Mucosa of rectum (tissue), 2 donors: ENCODE measurements around the gene SYNGR4.
A peak's percentile ranks its signal among the peaks of the same experiment; 100 is the strongest.

ENCODE experiments used
- H3K27ac ChIP-seq, 2 donors: one replicate each; pipeline ENCODE4 v1.7.0; 2013; ENCODE audit warnings: inconsistent platforms in 2 of 2, low read depth in 2 of 2, low read length in 2 of 2
- H3K27me3 ChIP-seq, 2 donors: one replicate each; pipeline ENCODE4 v1.7.0; 2013; ENCODE audit warnings: low read length in 2 of 2; ENCODE audit not compliant: control insufficient read depth in 2 of 2, insufficient read depth in 2 of 2
- H3K36me3 ChIP-seq, 2 donors: one replicate each; pipeline ENCODE4 v1.7.0; 2013; ENCODE audit warnings: low read length in 2 of 2; ENCODE audit not compliant: control insufficient read depth in 2 of 2, insufficient read depth in 2 of 2
- H3K4me1 ChIP-seq, 2 donors: one replicate each; pipeline ENCODE4 v1.7.0; 2013; ENCODE audit warnings: low read length in 2 of 2, mild to moderate bottlenecking in 1 of 2; ENCODE audit not compliant: control insufficient read depth in 2 of 2, insufficient read depth in 2 of 2
- H3K4me3 ChIP-seq, 2 donors: one replicate each; pipeline ENCODE4 v1.7.0; 2013; ENCODE audit warnings: low read length in 2 of 2
- H3K9ac ChIP-seq, 2 donors: one replicate each; pipeline ENCODE4 v1.7.0; 2013; ENCODE audit warnings: low read length in 2 of 2, low read depth in 1 of 2, mild to moderate bottlenecking in 1 of 2
- H3K9me3 ChIP-seq, 2 donors: one replicate each; pipeline ENCODE4 v1.7.0; 2013; ENCODE audit warnings: low read length in 2 of 2; ENCODE audit not compliant: control insufficient read depth in 2 of 2
- donor health status: healthy.
- donor health status: Normal muscosa, but diverticular disease.

SYNGR4 gene

DNA sequence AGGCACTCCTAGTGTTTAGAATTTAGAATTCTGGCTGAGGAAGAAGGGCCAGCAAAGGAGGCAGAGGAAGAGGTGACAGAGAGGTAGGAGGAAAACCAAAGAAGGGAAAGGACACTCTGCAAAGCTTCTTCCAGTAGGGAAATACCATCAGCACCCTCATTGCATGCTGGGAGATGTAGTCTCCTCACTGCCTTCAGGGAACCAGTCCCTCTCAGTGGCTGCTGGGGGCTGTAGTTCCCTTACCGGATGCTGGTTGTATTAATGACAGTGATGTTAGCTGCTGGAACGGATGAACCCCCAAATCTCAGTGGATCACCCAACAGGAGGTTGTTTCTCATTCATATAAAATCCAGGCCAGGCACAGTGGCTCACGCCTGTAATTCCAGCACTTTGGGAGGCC lies 39.4 kb downstream of the SYNGR4 start:
- no peaks in the 10 kb centered on the region for H3K9me3 ChIP-seq
- H3K4me1 ChIP-seq, result peaks cover 0 to 2% of the 10 kb centered on the region in 2 donors
- no peak overlapping the region for H3K27ac ChIP-seq

DNA sequence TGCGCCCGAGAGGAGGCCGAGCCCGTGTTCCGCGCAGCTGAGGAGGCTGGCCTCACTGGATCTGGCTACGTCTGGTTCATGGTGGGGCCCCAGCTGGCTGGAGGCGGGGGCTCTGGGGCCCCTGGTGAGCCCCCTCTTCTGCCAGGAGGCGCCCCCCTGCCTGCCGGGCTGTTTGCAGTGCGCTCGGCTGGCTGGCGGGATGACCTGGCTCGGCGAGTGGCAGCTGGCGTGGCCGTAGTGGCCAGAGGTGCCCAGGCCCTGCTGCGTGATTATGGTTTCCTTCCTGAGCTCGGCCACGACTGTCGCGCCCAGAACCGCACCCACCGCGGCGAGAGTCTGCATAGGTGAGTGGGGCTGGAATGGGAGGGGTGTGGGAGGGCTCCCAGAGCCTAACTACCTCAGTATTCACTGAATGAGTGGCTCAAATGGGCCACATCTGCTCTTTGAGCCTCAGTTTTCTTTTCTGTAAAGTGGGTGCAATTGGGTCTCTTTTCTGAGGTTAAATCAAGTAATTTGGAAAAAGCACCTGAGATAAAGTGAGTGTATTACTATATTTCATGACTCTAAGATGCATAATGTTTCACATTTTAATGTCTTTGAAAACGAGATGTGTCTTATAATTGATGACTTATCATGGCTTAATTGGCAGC lies 41.0 kb downstream of the SYNGR4 start:
- no peak overlapping the region for H3K27ac ChIP-seq
- H3K9me3 ChIP-seq, result no peaks in the 10 kb centered on the region
- H3K9ac ChIP-seq, result no peak overlapping the region
- H3K4me3 ChIP-seq, result no peak overlapping the region
- H3K36me3 ChIP-seq, result no peaks in the 10 kb centered on the region
- peaks cover 0 to 2% of the 10 kb centered on the region in 2 donors for H3K4me1 ChIP-seq
- peaks cover 0 to 6% of the 10 kb centered on the region in 2 donors for H3K27me3 ChIP-seq

More for the DNA sequence above, 39.4 kb downstream of the SYNGR4 start:
- Histone ChIP-seq H3K36me3 (no peaks in the 10 kb centered on the region), H3K4me3 (no peak overlapping the region), H3K27me3 (peaks cover 0 to 3% of the 10 kb centered on the region in 2 donors), H3K9ac (no peak overlapping the region)

DNA sequence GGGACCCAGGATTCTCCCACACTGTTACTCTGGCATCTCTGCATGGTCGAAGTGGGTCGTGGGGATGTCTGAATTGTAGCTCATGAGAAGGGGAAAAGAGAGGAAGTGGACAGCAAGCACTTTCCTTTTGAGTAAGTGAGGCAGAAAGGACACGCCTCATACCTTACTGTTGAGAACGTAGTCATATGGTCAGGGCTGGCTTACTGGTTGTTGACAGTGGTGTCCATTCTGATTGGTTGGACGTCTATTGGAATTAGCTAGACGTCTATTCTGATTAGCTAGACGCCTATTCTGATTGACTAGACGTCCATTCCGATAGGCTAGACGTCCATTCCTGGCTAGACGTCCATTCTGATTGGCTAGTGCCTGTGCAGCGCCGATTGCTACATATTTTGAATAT lies 41.7 kb downstream of the SYNGR4 start:
- peaks cover 0 to 6% of the 10 kb centered on the region in 2 donors for H3K27me3 ChIP-seq
- H3K36me3 ChIP-seq, result no peaks in the 10 kb centered on the region
- no peak overlapping the region for H3K4me3 ChIP-seq
- no peaks in the 10 kb centered on the region for H3K4me1 ChIP-seq
- no peak overlapping the region for H3K9ac ChIP-seq
- H3K9me3 ChIP-seq, result no peaks in the 10 kb centered on the region
- no peak overlapping the region for H3K27ac ChIP-seq

DNA sequence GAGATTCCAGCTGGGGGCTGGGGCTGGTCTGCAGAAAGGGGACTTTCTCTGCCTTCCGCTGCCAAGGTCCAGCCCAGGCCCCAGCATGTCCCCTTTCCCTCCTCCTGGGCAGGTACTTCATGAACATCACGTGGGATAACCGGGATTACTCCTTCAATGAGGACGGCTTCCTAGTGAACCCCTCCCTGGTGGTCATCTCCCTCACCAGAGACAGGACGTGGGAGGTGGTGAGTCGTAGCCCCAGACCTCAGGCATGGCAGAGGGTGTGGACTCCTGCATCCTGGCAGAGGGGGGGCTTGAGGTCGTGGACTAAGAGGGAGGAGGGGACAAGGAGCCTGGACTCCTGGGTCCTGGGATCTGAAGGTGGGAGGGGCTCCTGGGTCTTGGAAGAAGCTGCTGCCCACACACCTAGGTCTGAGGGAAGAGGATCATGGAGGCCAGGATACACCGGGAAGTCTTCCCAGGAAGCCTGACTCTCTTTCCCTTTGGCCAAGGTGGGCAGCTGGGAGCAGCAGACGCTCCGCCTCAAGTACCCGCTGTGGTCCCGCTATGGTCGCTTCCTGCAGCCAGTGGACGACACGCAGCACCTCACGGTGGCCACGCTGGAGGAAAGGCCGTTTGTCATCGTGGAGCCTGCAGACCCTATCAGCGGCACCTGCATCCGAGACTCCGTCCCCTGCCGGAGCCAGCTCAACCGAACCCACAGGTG lies 49.9 kb downstream of the SYNGR4 start:
- Histone ChIP-seq H3K36me3 (no peaks in the 10 kb centered on the region), H3K27ac (no peak overlapping the region), H3K4me1 (no peaks in the 10 kb centered on the region), H3K27me3 (peaks cover 0 to 5% of the 10 kb centered on the region in 2 donors), H3K9ac (no peak overlapping the region), H3K9me3 (no peaks in the 10 kb centered on the region), H3K4me3 (no peak overlapping the region)

DNA sequence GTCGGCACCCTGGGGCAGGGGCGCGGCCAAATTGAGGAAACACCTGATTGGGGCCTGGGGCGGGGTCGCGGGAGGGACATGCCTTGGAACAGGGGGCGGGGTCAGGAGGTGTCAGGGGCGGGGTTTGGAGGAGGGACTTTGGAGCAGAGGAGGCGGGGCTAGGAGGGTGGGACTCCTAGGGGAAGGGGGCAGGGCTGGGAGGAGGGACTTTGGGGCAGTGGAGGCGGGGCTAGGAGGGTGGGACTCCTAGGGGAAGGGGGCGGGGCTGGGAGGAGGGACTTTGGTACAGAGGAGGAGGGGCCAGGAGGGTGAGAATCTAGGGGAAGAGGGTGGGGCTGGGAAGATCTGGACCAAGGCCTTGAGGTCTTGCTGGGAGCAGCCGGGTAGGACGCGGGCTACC lies 51.2 kb downstream of the SYNGR4 start:
- Histone ChIP-seq H3K9me3 (no peaks in the 10 kb centered on the region), H3K36me3 (no peaks in the 10 kb centered on the region), H3K4me3 (no peak overlapping the region), H3K4me1 (no peaks in the 10 kb centered on the region), H3K9ac (no peak overlapping the region), H3K27ac (no peak overlapping the region), H3K27me3 (peaks cover 0 to 5% of the 10 kb centered on the region in 2 donors)

DNA sequence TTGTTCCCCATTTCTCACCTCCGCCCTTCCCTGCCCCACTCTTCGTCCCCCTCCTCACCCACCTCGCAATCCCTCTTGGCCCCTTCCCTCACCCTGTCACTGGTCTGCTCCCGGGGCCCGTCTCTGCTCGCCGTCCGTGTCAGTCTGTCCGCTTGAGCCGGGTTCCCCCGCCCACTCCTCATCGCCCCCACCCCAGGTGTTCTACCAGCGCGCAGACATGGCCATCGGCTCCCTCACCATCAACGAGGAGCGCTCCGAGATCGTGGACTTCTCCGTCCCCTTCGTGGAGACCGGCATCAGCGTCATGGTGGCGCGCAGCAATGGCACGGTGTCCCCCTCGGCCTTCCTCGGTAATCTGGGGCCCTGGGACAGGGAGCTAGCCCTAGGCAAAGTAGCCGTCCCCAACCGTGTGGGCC lies 51.6 kb downstream of the SYNGR4 start:
- Histone ChIP-seq H3K27ac (no peak overlapping the region), H3K9me3 (no peaks in the 10 kb centered on the region), H3K27me3 (peaks cover 0 to 5% of the 10 kb centered on the region in 2 donors), H3K36me3 (no peaks in the 10 kb centered on the region), H3K4me1 (no peaks in the 10 kb centered on the region), H3K9ac (no peak overlapping the region), H3K4me3 (no peak overlapping the region)

DNA sequence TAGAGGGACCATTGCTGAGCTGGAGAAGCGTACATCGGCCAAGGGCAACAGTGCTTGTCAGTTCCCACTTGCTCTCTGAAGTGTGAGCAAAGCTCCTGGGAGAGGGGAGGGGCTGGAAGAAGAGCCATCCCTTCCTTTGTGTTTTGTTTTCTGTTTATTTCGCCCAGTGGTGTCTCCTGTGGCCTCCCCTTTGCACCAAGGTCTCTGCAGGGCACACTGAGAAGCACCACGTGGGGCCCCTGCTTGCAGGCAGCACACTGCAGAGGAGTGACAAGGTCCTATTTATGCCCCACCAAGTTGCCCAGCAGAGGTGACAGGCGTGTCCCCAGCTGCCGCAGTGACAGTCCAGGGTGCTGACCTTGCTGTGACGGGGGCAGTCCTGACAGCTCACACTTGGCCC lies 53.3 kb downstream of the SYNGR4 start:
- H3K27ac ChIP-seq, result no peak overlapping the region

DNA sequence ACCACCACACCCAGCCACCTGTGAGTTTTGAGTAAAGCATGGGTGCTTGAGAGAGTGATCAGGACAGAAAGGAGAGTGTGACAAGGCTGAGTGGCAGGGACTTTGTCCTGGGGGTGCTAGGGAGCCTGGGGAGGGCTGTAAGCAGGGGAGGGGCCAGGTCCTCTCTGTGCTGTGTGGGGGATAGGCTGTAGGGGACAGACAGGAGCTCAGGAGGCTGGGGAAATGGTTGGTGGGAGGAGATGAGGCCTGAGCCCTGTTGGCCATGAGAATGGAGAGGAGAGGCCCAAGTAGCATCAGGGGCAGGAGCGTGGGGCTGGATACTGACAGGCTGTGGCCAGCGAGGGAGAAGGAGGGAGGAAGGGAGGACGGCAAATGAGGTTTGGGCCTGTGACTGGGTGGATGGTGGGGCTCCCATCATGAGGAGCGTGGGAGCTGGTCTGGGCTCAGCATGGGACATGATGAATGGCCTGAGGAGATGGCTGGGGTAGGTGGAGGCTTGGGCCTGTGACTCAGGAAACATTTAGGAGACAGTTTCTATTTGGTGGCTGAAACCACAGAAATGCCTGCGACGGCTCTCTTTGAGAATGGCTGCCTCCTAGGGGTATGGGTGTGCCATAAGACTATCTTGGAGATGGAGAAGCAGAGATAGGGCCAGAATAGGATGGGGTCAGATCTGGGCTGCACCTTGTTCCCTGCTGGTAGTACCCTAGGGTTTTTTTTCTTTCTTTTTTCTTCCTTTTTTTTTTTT lies 54.3 kb downstream of the SYNGR4 start:
- Histone ChIP-seq H3K9ac (no peak overlapping the region), H3K4me3 (no peak overlapping the region), H3K9me3 (no peaks in the 10 kb centered on the region), H3K27ac (no peak overlapping the region), H3K27me3 (peaks cover 0 to 5% of the 10 kb centered on the region in 2 donors), H3K36me3 (no peaks in the 10 kb centered on the region), H3K4me1 (no peaks in the 10 kb centered on the region)

More for the DNA sequence above, 53.3 kb downstream of the SYNGR4 start:
- Histone ChIP-seq H3K4me3 (no peak overlapping the region), H3K36me3 (no peaks in the 10 kb centered on the region), H3K4me1 (no peaks in the 10 kb centered on the region), H3K9ac (no peak overlapping the region), H3K9me3 (no peaks in the 10 kb centered on the region), H3K27me3 (peaks cover 0 to 5% of the 10 kb centered on the region in 2 donors)

DNA sequence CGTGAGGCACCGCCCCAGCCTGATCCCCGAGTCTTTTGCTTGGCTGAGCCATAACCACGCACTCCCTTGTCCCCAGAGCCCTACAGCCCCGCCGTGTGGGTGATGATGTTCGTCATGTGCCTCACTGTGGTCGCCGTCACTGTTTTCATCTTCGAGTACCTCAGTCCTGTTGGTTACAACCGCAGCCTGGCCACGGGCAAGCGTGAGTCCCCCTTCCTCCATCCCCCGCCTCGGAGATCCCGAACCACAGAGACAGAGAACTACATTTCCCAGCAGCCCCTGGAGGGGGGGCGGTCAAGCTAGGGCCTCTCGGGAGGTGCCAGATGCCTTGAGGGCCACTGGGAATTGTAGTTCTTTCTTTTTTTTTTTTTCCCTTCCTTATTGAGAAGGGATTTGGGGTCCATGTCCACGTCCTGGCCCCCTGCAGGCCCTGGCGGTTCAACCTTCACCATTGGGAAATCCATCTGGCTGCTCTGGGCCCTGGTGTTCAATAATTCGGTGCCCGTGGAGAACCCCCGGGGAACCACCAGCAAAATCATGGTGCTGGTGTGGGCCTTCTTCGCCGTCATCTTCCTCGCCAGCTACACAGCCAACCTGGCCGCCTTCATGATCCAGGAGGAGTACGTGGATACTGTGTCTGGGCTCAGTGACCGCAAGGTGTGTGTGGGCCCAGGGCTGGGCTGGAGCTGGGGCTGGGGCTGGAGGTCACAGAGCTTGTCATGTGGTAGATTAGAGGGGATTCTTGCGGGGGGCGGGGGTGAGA lies 55.2 kb downstream of the SYNGR4 start:
- Histone ChIP-seq H3K36me3 (no peaks in the 10 kb centered on the region), H3K9me3 (no peaks in the 10 kb centered on the region), H3K9ac (no peak overlapping the region), H3K4me3 (peak overlapping the region in 1 of 2 donors; percentile 5), H3K4me1 (no peaks in the 10 kb centered on the region), H3K27ac (no peak overlapping the region), H3K27me3 (peaks cover 0 to 5% of the 10 kb centered on the region in 2 donors)
